Activated CD4-positive, alpha-beta memory T cell treated with anti-CD3 and anti-CD28 coated beads for 36 hours (primary cell): ENCODE measurements around the gene EDEM3. TPM values are rescaled to one million over a fixed set of nuclear protein-coding genes. Genes with fewer than 3 reads are reported as not detected.
"Not testable (repeated sequence)": the region's sequence is repeated elsewhere in the genome, so short reads cannot be mapped to it uniquely, and the experiment has no call there.

ENCODE experiments used
- CTCF ChIA-PET: fragments of 350-600 bp; sonication (Branson Sonifier 250); formaldehyde crosslinking; loops from one replicate; lab custom pipeline; 2021; ENCODE audit warnings: antibody characterized with exemption, inconsistent platforms; lab: Charles Lee
- POLR2A ChIA-PET: fragments of 350-600 bp; sonication (Branson Sonifier 250); formaldehyde crosslinking; loops from one replicate; lab custom pipeline; 2021; ENCODE audit warnings: antibody characterized with exemption; lab: Charles Lee
- DNase-seq: peaks from one replicate; pipeline ENCODE4 v3.0.0-alpha.2; 2020
- H3K27ac Mint-ChIP-seq: one replicate; pipeline ENCODE4 v1.8.0; 2021; ENCODE audit warnings: mixed read lengths
- H3K27me3 Mint-ChIP-seq: one replicate; pipeline ENCODE4 v1.8.0; 2021; ENCODE audit warnings: mixed read lengths
- H3K36me3 Mint-ChIP-seq: one replicate; pipeline ENCODE4 v1.8.0; 2021; ENCODE audit warnings: mixed read lengths
- H3K4me1 Mint-ChIP-seq: one replicate; pipeline ENCODE4 v1.8.0; 2021; ENCODE audit warnings: low read depth, mixed read lengths
- H3K4me3 Mint-ChIP-seq: one replicate; pipeline ENCODE4 v1.8.0; 2021; ENCODE audit warnings: mild to moderate bottlenecking, mixed read lengths
- H3K9me3 Mint-ChIP-seq: one replicate; pipeline ENCODE4 v1.8.0; 2021; ENCODE audit warnings: mixed read lengths
- intact Hi-C: fragments of 100-400 bp; cut with micrococcal nuclease; formaldehyde crosslinking; loops from one replicate; pipeline ENCODE4 v1.15.1; 2023
- total RNA-seq, 2 experiments: library from RNA; stranded (reverse); gene quantifications; one replicate each; pipeline ENCODE4 v1.2.3, GENCODE V29; 2021

Gene EDEM3
- total RNA-seq, 2 experiments from 2014 or later = 14.5 to 15.2 TPM

DNA sequence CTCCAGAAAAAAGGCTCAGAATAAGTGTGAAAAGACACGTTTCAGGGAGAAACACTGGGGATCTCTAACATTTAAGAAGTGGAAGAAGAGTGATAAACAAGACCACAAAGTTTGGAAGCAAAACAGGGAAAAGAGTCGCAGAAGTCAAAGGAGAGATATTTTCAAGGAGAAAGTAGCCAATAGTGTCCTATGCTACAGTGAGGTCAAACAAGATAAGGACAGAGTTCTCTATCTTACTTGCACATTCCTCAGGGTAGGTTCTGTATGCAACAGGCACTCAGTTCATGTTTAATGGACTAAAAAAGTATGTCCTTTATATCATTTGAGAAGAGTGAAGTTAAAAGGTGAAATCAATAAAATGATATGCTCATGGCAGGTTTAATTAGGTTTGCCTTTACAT lies 13.8 kb upstream of the EDEM3 start:
- Mint-ChIP-seq H3K27me3 (no peaks in the 10 kb centered on the region), H3K4me3 (no peak overlapping the region), H3K36me3 (no peaks in the 10 kb centered on the region), H3K9me3 (no peaks in the 10 kb centered on the region), H3K27ac (no peak overlapping the region), H3K4me1 (no peaks in the 10 kb centered on the region)
- intact Hi-C loops = no loop called here
- CTCF ChIA-PET = no interaction called here
- no peak for DNase-seq
- POLR2A ChIA-PET = no interaction called here

DNA sequence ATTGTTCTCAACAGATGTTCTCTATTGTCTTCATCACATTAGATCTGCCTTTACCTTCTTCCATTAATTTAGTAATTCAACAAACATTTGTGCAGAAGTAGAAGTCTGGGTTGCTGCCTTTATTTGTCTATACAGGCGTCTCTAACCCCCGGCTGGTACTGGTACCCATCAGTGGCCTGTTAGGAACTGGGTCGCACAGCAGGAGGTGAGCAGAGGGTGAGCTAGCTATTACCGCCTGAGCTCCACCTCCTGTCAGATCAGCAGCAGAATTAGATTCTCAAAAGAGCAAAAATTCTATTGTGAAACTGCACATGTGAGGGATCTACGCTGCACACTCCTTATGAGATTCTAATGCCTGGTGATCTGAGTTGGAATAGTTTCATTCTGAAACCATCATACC lies 12.9 kb upstream of the EDEM3 start:
- ChIA-PET CTCF (no interaction called here), POLR2A (no interaction called here)
- intact Hi-C loops = no loop called here
- H3K27ac Mint-ChIP-seq = no peak overlapping the region
- no peaks in the 10 kb centered on the region for H3K27me3 Mint-ChIP-seq
- no peaks in the 10 kb centered on the region for H3K36me3 Mint-ChIP-seq
- no peak for DNase-seq
- no peak overlapping the region for H3K4me3 Mint-ChIP-seq
- no peaks in the 10 kb centered on the region for H3K9me3 Mint-ChIP-seq
- no peaks in the 10 kb centered on the region for H3K4me1 Mint-ChIP-seq

DNA sequence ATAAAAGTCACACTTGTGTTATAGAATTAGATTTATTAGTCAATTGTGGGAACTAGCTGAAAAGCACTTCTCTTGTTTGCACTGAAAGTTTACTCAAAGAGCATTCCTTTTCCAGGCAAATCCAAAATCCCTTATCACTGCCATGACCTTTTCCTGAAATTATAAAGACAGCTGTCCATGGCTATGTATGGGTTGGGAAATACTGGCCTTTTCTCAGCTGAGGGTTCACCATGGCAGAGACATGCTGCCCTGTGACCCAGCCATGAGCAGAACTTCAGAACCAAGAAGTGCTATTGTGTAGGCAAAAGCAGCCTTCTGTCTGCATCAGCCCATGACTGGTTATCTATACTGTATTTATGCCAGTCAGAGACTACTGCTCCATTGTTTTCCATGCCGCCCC lies 9.8 kb upstream of the EDEM3 start:
- Mint-ChIP-seq H3K4me3 (no peak overlapping the region), H3K9me3 (no peaks in the 10 kb centered on the region), H3K27ac (no peak overlapping the region), H3K36me3 (no peaks in the 10 kb centered on the region), H3K4me1 (no peaks in the 10 kb centered on the region), H3K27me3 (peaks cover 2% of the 10 kb centered on the region)
- no peak for DNase-seq
- intact Hi-C loops = no loop called here
- ChIA-PET CTCF (no interaction called here), POLR2A (no interaction called here)

DNA sequence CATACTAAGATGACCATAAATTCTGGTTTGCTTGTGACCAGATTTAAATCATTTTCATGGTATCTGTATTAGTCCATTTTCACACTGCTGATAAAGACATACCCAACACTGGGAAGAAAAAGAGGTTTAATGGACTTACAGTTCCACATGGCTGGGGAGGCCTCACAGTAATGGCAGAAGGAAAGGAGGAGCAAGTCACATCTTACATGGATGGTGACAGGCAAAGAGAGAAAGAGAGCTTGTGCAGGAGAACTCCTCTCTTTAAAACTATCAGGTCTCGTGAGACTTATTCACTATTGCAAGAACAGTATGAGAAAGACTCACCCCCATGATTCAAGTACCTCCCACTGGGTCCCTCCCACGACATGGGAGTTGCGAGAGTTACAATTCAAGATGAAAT lies 8.9 kb upstream of the EDEM3 start:
- CTCF ChIA-PET = not testable (repeated sequence)

DNA sequence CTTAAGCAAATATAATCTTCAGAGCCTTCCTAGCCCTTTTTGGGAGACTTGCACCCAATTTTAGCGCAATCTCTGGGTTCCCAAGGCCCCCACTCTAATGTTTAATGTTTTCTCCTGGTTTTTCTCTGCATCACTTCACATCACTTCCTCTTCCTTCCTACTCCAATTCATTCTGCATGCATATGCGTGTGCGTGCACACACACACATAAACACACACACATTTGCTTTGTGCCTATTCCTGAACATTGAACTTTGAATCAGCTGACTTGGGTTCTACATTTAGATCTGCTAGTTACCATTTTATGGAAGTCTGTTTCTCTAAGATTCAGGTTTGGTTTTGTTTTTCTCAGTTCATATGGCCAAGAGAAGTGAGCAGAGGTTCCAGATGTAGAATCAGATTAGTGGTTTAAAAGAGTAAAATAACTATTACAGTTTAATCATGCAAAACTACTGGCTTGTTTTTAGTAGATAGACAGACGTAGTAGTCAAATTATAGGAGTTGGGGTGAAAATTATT lies 7.4 kb upstream of the EDEM3 start:
- no peaks in the 10 kb centered on the region for H3K4me1 Mint-ChIP-seq
- no peak overlapping the region for H3K27ac Mint-ChIP-seq
- CTCF ChIA-PET = no interaction called here
- DNase-seq = no peak
- H3K36me3 Mint-ChIP-seq = no peaks in the 10 kb centered on the region
- intact Hi-C loops = no loop called here
- no peak overlapping the region for H3K4me3 Mint-ChIP-seq
- POLR2A ChIA-PET = no interaction called here
- H3K9me3 Mint-ChIP-seq = no peaks in the 10 kb centered on the region
- H3K27me3 Mint-ChIP-seq = peaks cover 2% of the 10 kb centered on the region

More for the DNA sequence above, 8.9 kb upstream of the EDEM3 start:
- H3K27ac Mint-ChIP-seq, H3K4me1 Mint-ChIP-seq, H3K9me3 Mint-ChIP-seq, H3K4me3 Mint-ChIP-seq, POLR2A ChIA-PET, intact Hi-C loops, H3K36me3 Mint-ChIP-seq, H3K27me3 Mint-ChIP-seq, DNase-seq: not testable (repeated sequence)

DNA sequence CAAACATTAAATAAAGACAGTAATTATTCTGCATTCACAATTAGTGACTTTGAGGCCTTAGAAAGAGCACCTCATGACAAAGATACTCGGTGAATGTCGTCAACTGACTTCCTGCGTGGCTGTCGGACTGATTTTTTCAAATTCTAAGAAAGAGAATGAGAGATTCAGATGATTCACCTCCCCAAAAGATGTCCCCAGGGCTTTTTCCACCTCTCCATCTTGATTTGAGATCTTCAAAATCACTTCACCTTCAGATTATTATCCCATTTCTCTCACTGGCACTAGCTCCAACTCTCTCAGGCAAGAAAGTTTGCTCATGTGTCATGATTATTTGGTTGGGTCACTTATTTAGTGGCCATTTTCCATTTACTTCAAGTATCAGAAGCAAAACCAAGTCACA lies 5.0 kb upstream of the EDEM3 start:
- H3K4me3 Mint-ChIP-seq = no peak overlapping the region
- CTCF ChIA-PET = no interaction called here
- POLR2A ChIA-PET = no interaction called here
- peaks cover 2% of the 10 kb centered on the region for H3K27me3 Mint-ChIP-seq
- no peaks in the 10 kb centered on the region for H3K36me3 Mint-ChIP-seq
- H3K27ac Mint-ChIP-seq = no peak overlapping the region
- H3K4me1 Mint-ChIP-seq = peaks cover 11% of the 10 kb centered on the region
- H3K9me3 Mint-ChIP-seq = no peaks in the 10 kb centered on the region
- intact Hi-C loops = loop anchor here (5.0 to 10.0 kb wide), 3 partner anchors 33 to 1125 kb away; partner anchors contain the start of gene ARPC5
- DNase-seq = no peak

DNA sequence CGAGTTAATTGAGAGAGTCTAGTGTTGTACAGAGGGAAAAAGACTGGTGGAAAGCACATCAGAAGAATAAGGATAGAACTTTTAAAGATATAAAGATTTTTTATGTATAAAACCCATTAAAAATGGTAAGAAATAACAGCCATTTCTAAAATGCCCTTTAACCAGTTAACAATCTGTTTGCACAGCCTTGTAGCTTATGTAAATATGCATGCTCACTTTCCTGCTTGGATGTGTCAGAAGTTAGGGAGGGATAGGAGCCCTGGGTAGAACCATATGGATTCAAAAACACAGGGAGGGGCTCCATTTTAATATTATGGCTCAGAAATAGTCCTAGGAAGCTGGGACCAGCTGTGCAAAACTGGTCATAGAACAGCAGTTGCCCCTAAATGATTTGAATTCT lies 4.5 kb upstream of the EDEM3 start:
- Mint-ChIP-seq H3K4me3 (no peak overlapping the region), H3K27ac (no peak overlapping the region), H3K36me3 (no peaks in the 10 kb centered on the region), H3K9me3 (no peaks in the 10 kb centered on the region), H3K27me3 (peaks cover 2% of the 10 kb centered on the region), H3K4me1 (peaks cover 11% of the 10 kb centered on the region)
- ChIA-PET POLR2A (no interaction called here), CTCF (interaction anchor here (0.6 kb wide), 1 partner anchor 46 kb away, joined by 3 read pairs; no protein-coding TSS in a partner anchor)
- DNase-seq = no peak
- intact Hi-C loops = loop anchor here (5.0 to 10.0 kb wide), 3 partner anchors 33 to 1124 kb away; partner anchors contain the start of gene ARPC5

DNA sequence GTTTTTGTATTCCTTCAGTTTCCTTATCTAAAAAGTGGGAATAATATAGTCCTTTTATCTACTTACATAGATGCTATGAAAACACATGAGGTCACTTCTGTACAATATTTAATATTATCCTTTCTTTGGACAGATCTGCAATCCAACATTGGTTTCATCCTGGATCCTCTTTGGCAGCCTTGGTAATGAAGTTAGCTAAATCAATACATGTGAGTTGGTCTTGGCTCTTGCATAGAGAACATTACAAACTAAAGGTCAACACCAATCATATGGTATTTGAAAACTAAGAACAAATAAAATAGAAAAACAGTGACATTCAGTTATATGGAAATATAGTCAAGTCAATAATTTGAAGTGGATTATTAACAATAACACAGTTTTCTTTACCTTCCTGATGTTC lies 3.2 kb upstream of the EDEM3 start:
- Mint-ChIP-seq H3K9me3 (no peaks in the 10 kb centered on the region), H3K27ac (no peak overlapping the region)
- intact Hi-C loops = loop anchor here (5.0 to 10.0 kb wide), 3 partner anchors 34 to 1123 kb away; partner anchors contain the start of gene ARPC5

DNA sequence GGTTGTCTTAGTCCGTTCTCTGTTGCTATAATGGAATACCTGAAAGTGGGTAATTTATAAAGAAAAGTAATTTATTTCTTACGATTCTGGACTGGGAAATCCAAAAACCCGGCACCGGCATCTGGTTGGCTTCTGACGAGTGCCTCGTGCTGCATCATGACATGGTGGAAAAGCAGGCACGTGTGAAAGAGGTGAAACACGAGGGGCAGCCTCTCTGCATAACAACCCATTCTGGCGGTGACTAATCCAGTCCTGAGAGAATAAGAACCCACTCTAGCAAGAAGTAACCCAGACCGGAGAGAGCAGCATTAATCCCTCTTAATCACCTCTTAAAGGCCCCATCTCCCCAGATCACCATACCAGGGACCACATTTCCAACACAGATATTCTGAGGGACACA lies 2.7 kb upstream of the EDEM3 start:
- Mint-ChIP-seq H3K27ac (no peak overlapping the region), H3K27me3 (peaks cover 2% of the 10 kb centered on the region), H3K4me3 (no peak overlapping the region), H3K36me3 (no peaks in the 10 kb centered on the region), H3K9me3 (no peaks in the 10 kb centered on the region), H3K4me1 (peaks cover 24% of the 10 kb centered on the region)
- CTCF ChIA-PET = no interaction called here
- POLR2A ChIA-PET = no interaction called here
- no peak for DNase-seq
- intact Hi-C loops = loop anchor here (5.0 to 10.0 kb wide), 3 partner anchors 35 to 1123 kb away; partner anchors contain the start of gene ARPC5

More for the DNA sequence above, 3.2 kb upstream of the EDEM3 start:
- no peak for DNase-seq
- no peak overlapping the region for H3K4me3 Mint-ChIP-seq
- POLR2A ChIA-PET = no interaction called here
- H3K4me1 Mint-ChIP-seq = peaks cover 19% of the 10 kb centered on the region
- CTCF ChIA-PET = no interaction called here
- no peaks in the 10 kb centered on the region for H3K36me3 Mint-ChIP-seq
- H3K27me3 Mint-ChIP-seq = peaks cover 2% of the 10 kb centered on the region

DNA sequence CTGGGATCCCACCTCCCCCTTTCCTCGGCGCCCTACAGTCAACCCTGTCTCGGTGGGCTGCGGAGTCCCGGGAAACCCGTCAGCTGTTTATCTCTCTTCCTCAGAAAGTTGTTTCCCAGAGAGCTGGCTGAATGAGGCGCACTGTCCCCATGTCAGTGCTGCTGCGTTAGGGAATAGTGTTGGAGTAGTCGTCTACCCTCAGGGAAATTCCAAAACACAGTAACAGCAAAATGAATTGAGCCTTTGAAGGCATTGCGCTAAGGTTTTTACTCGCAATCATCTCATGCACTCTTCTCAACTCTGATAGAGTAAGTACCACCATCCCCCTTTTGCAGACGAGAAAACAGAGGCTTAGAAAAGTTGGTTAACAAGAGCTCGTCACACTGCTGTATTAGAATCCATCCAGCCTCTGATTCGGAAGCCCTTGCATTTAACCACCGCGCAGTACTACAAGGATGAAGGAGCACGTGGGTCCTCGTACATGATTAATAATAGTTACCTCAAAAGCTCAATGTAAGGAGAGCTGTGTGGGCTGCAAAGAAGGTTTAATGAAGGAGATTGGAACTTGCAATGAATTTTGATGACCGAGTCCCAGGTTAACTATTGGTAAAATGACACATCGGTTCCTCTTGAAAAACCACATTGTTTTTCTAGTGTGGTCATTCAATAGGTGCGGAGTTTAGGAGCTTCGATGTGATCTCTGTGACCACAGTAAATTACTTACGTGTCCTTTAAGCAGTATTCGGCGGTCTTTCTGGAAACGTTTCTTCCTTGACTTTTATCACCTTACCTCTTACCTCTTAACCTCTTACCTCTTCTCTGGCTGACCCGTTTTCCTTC lies 788 bp upstream of the EDEM3 start:
- intact Hi-C loops = loop anchor here (1.0 to 10.0 kb wide), 12 partner anchors 12 to 1620 kb away; partner anchors contain the start of genes ARPC5, IVNS1ABP, ODR4 and SWT1
- POLR2A ChIA-PET = interaction anchor here (0.6 to 3.9 kb wide), 14 partner anchors 10 to 1916 kb away, joined by 3 to 34 read pairs (median 3); partner anchors contain the start of genes DHX9, IVNS1ABP and NIBAN1
- CTCF ChIA-PET = interaction anchor here (0.6 to 2.1 kb wide), 4 partner anchors 10 to 226 kb away, joined by 3 to 11 read pairs (median 4); partner anchors contain the start of gene NIBAN1
- Mint-ChIP-seq H3K36me3 (no peaks in the 10 kb centered on the region), H3K27ac (peak overlapping the region; percentile 93), H3K27me3 (peaks cover 2% of the 10 kb centered on the region), H3K9me3 (no peaks in the 10 kb centered on the region), H3K4me1 (peaks cover 32% of the 10 kb centered on the region), H3K4me3 (peak overlapping the region; percentile 93)
- DNase-seq = peak; percentile 42

DNA sequence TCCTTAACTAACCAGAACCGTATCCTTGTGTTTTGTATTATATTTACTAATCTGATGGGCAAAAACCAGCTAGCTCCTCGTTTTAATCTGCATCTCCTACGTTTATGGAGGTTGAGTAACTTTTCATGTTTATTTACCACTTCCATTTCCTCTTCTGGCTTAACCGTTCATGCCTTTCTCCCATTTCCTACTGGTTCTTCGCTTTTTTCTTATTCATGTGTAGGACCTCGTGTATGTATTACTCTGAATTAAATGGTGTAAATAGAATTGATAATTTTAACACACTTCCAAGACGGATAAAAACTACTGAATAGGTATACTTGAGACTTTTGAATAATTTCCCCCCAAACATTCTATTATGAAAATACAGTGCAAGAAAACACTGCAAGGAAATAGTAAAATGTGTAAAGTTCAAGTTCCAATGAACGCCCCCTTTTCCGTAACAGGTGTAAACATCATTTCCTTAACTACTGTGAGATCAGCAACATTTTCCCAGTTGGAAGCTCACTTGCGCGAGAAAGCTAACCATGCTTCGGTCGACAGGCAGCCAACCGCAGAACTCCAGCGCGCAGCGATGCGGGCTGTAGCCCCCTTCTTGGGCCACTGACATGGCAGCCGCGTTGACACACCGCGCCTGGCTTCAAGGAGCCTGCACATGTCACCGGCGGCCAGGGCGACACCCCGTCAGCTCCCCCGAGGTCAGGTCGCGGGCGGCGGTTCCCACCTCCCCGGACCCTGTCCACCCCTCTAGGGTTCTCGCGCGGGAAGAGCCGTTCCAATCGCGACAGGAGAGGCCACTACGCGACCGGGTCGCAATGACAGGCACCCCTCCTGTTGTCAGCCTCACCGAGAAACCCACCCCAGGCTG lies 816 bp downstream of the EDEM3 start:
- H3K4me3 Mint-ChIP-seq = peak overlapping the region; percentile 93
- intact Hi-C loops = loop anchor here (1.0 to 10.0 kb wide), 7 partner anchors 113 to 1282 kb away; partner anchors contain the start of genes ARPC5, RNF2 and SMG7
- H3K4me1 Mint-ChIP-seq = peaks cover 43% of the 10 kb centered on the region
- peak overlapping the region; percentile 93 for H3K27ac Mint-ChIP-seq
- POLR2A ChIA-PET = interaction anchor here (1.3 to 3.9 kb wide), 6 partner anchors 8 to 1914 kb away, joined by 3 to 34 read pairs (median 6); partner anchors contain the start of genes DHX9, NIBAN1, SWT1 and TRMT1L
- no peaks in the 10 kb centered on the region for H3K9me3 Mint-ChIP-seq
- CTCF ChIA-PET = interaction anchor here (1.9 to 2.1 kb wide), 2 partner anchors 221 to 228 kb away, joined by 5 to 11 read pairs; partner anchors contain the start of gene NIBAN1
- no peaks in the 10 kb centered on the region for H3K27me3 Mint-ChIP-seq
- peak; percentile 63 for DNase-seq
- H3K36me3 Mint-ChIP-seq = no peaks in the 10 kb centered on the region
